ENCODE measurements around the gene KRT17.
"Not testable (repeated sequence)": the region's sequence is repeated elsewhere in the genome, so short reads cannot be mapped to it uniquely, and the experiment has no call there.

Gene KRT17

DNA sequence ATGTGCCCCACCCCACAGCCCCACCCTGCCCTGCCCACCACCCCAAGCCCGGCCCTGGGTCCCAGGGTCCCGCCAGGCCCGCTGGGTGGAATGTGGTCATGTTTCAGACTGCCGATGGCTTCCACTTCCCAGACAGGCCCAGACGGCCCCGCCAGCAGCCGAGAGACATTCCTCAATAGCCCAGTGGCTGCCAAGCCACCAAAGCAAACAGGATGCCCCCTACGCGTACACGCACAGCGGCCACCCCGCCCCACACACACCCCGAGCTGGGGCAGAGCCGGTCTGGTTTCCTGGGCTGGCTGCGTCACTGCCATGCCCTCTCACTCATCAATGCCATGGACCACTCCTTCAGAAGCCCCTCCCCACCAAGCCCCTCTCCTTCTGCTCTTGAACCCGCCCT, 1.2 kb upstream of the KRT17 start:
- no peak overlapping the region for H3K27ac ChIP-seq (ENCODE audit: low read length)
- H3K9ac ChIP-seq (ENCODE audit: low read length) = no peak overlapping the region
- H4K20me1 ChIP-seq (ENCODE audit: insufficient read depth, low read length) = no peaks in the 10 kb centered on the region
- H3K4me3 ChIP-seq (ENCODE audit: low read length) = no peak overlapping the region
- H2AFZ ChIP-seq (ENCODE audit: low read depth, low read length) = no peak overlapping the region
- H3K4me1 ChIP-seq (ENCODE audit: low read length) = no peaks in the 10 kb centered on the region
- 0 out of 2 replicates have a peak, but pooled peaks cover 4% of the 10 kb centered on the region for H3K27me3 ChIP-seq (ENCODE audit: low read depth, low read length)
- no peaks in the 10 kb centered on the region for H3K36me3 ChIP-seq (replicated peaks; ENCODE audit: low read depth, low read length)
- no peaks in the 10 kb centered on the region for H3K79me2 ChIP-seq (ENCODE audit: low read length)
- no peaks in the 10 kb centered on the region for H3K9me3 ChIP-seq (ENCODE audit: insufficient read depth, low read length)
- no peak for TF ChIP-seq EZH2phosphoT487 (IDR thresholded peaks at IDR 0.05; ENCODE audit: low read depth)
- TF ChIP-seq CTCF (IDR thresholded peaks at IDR 0.05; ENCODE audit: low read depth, low read length) = no peak
- H3K4me2 ChIP-seq (ENCODE audit: low read length) = no peak overlapping the region

- not testable (repeated sequence) for H3K4me2 ChIP-seq (ENCODE audit: low read length); H3K27me3 ChIP-seq (ENCODE audit: low read depth, low read length); H3K27ac ChIP-seq (ENCODE audit: low read length); H3K9ac ChIP-seq (ENCODE audit: low read length); H3K4me3 ChIP-seq (ENCODE audit: low read length); H3K4me1 ChIP-seq (ENCODE audit: low read length); H2AFZ ChIP-seq (ENCODE audit: low read depth, low read length); H3K36me3 ChIP-seq (replicated peaks; ENCODE audit: low read depth, low read length); H3K9me3 ChIP-seq (ENCODE audit: insufficient read depth, low read length); H3K79me2 ChIP-seq (ENCODE audit: low read length); H4K20me1 ChIP-seq (ENCODE audit: insufficient read depth, low read length)
Measured at GRCh38 chr17:41623184-41623861, 1.1 kb downstream of the KRT17 start.

GRCh38 chr17:41622340-41623183, 1.8 kb downstream of the KRT17 start:
- not testable (repeated sequence) for H4K20me1 ChIP-seq (ENCODE audit: insufficient read depth, low read length); H3K79me2 ChIP-seq (ENCODE audit: low read length); H3K4me1 ChIP-seq (ENCODE audit: low read length); H2AFZ ChIP-seq (ENCODE audit: low read depth, low read length); H3K4me2 ChIP-seq (ENCODE audit: low read length); H3K9me3 ChIP-seq (ENCODE audit: insufficient read depth, low read length); H3K27me3 ChIP-seq (ENCODE audit: low read depth, low read length); H3K27ac ChIP-seq (ENCODE audit: low read length); H3K36me3 ChIP-seq (replicated peaks; ENCODE audit: low read depth, low read length); H3K4me3 ChIP-seq (ENCODE audit: low read length); H3K9ac ChIP-seq (ENCODE audit: low read length)

- Histone ChIP-seq H3K4me1 (ENCODE audit: low read length) (no peaks in the 10 kb centered on the region), H3K4me2 (ENCODE audit: low read length) (no peak overlapping the region), H3K36me3 (replicated peaks; ENCODE audit: low read depth, low read length) (no peaks in the 10 kb centered on the region), H3K9ac (ENCODE audit: low read length) (no peak overlapping the region), H3K27me3 (ENCODE audit: low read depth, low read length) (peaks cover 10% of the 10 kb centered on the region; the same call in 1 of the 2 replicates), H4K20me1 (ENCODE audit: insufficient read depth, low read length) (no peaks in the 10 kb centered on the region), H3K79me2 (ENCODE audit: low read length) (no peaks in the 10 kb centered on the region), H2AFZ (ENCODE audit: low read depth, low read length) (no peak overlapping the region), H3K9me3 (ENCODE audit: insufficient read depth, low read length) (no peaks in the 10 kb centered on the region), H3K4me3 (ENCODE audit: low read length) (no peak overlapping the region), H3K27ac (ENCODE audit: low read length) (no peak overlapping the region)
- TF ChIP-seq EZH2phosphoT487 (IDR thresholded peaks at IDR 0.05; ENCODE audit: low read depth) = no peak
Measured at GRCh38 chr17:41621916-41622315, 2.5 kb downstream of the KRT17 start.

DNA sequence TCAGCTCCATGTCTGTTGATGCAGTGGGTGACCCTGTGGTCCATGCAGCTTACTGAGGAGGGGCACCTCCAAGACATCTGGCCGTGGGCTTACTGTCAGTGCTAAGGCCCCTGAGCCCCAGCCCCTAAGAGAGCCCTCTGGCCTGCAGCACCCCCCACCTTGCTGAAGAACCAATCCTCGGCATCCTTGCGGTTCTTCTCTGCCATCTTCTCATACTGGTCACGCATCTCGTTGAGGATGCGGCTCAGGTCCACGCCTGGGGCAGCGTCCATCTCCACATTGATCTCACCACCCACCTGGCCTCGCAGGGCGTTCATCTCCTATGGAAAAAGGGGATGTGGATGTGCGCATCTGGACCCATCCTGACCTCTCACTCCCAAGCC, 2.9 kb downstream of the KRT17 start:
- not testable (repeated sequence) for H3K4me2 ChIP-seq (ENCODE audit: low read length); H3K79me2 ChIP-seq (ENCODE audit: low read length); H3K36me3 ChIP-seq (replicated peaks; ENCODE audit: low read depth, low read length); H4K20me1 ChIP-seq (ENCODE audit: insufficient read depth, low read length); H2AFZ ChIP-seq (ENCODE audit: low read depth, low read length); H3K9ac ChIP-seq (ENCODE audit: low read length); H3K4me3 ChIP-seq (ENCODE audit: low read length); H3K9me3 ChIP-seq (ENCODE audit: insufficient read depth, low read length); H3K27ac ChIP-seq (ENCODE audit: low read length); H3K4me1 ChIP-seq (ENCODE audit: low read length)
- H3K27me3 ChIP-seq (ENCODE audit: low read depth, low read length) = peaks cover 13% of the 10 kb centered on the region; the same call in 1 of the 2 replicates

Data from OCI-LY3 (cell line).